Panc1 (cell line): ENCODE results near the gene FGF21. TPM values are rescaled to one million over a fixed set of nuclear protein-coding genes. Genes with fewer than 3 reads are reported as not detected.

Experiments used
- ATAC-seq: fragments of 200-7000 bp; cut with Tn5 transposase; 2 replicates; pipeline ENCODE4 v1.9.1; 2020; ENCODE audit warnings: mild to moderate bottlenecking, moderate library complexity
- BruUV-seq: library from RNA; stranded (reverse); fragments of 400-500 nt; replicated peaks from 2 replicates; lab custom pipeline; 2021; lab: Mats Ljungman, UMichigan
- CTCF ChIA-PET: fragments of 300-600 bp; sonication (Branson Sonifier 250); formaldehyde crosslinking; loops from one replicate; lab custom pipeline; 2022; ENCODE audit warnings: antibody characterized with exemption; lab: Charles Lee
- POLR2A ChIA-PET: fragments of 300-600 bp; sonication (Branson Sonifier 250); formaldehyde crosslinking; loops from one replicate; lab custom pipeline; 2022; ENCODE audit warnings: antibody characterized with exemption; lab: Charles Lee
- DNase-seq: peaks from one replicate; pipeline ENCODE4 v3.0.0-alpha.2; 2010; ENCODE audit warnings: low read depth, low spot score
- H3K27ac ChIP-seq: 2 replicates; pipeline ENCODE4 v1.5.1; 2011; ENCODE audit warnings: mild to moderate bottlenecking, low read length, inconsistent platforms
- H3K27me3 ChIP-seq: fragments of 200-500 bp; sonication (Bioruptor generic); 2 replicates; pipeline ENCODE4 v1.6.0; 2014; ENCODE audit warnings: low read length, inconsistent platforms; ENCODE audit not compliant: control insufficient read depth, insufficient read depth
- H3K36me3 ChIP-seq: fragments of 200-500 bp; sonication (Bioruptor generic); 2 replicates; pipeline ENCODE4 v1.5.1; 2014; ENCODE audit warnings: inconsistent platforms, mild to moderate bottlenecking, low read length, moderate library complexity; ENCODE audit not compliant: control insufficient read depth, insufficient read depth
- H3K4me1 ChIP-seq: 2 replicates; pipeline ENCODE4 v1.5.1; 2011; ENCODE audit warnings: inconsistent platforms, mild to moderate bottlenecking, low read length, moderate library complexity; ENCODE audit not compliant: control insufficient read depth, insufficient read depth
- H3K4me3 ChIP-seq, 2 experiments: 2 replicates each; pipeline ENCODE4 v1.5.1; 2011 to 2012; ENCODE audit warnings: low read depth in 2 of 2, low read length in 2 of 2, mild to moderate bottlenecking in 2 of 2, inconsistent platforms in 1 of 2, moderate library complexity in 1 of 2
- H3K9me3 ChIP-seq: fragments of 200-500 bp; sonication (Bioruptor generic); 2 replicates; pipeline ENCODE4 v1.5.1; 2014; ENCODE audit warnings: low read depth, mild to moderate bottlenecking, inconsistent platforms, low read length, moderate library complexity; ENCODE audit not compliant: control insufficient read depth, insufficient read depth
- POLR2AphosphoS5 ChIP-seq: IDR thresholded peaks from 2 replicates; pipeline ENCODE4 v1.6.1; 2012; ENCODE audit warnings: mild to moderate bottlenecking, low read depth, low read length, moderate library complexity
- REST ChIP-seq, 2 experiments: IDR thresholded peaks; 2 replicates each; pipeline ENCODE4 v1.6.1; 2011 to 2012; ENCODE audit warnings: low read depth in 2 of 2, control low read depth in 1 of 2, low read length in 1 of 2, mild to moderate bottlenecking in 1 of 2, moderate library complexity in 1 of 2; ENCODE audit not compliant: insufficient read depth in 1 of 2
- SIN3A ChIP-seq: IDR thresholded peaks from 2 replicates; pipeline ENCODE4 v1.6.1; 2012; ENCODE audit warnings: low read depth, mild to moderate bottlenecking, low read length, moderate library complexity, borderline replicate concordance; ENCODE audit not compliant: insufficient read depth
- TCF7L2 ChIP-seq: IDR thresholded peaks from 2 replicates; pipeline ENCODE4 v1.6.1; 2011; ENCODE audit warnings: mild to moderate bottlenecking, low read depth, low read length, inconsistent platforms
- in situ Hi-C: cut with HindIII; loops from 2 replicates; pipeline ENCODE4 v1.10.0; 2016; ENCODE audit warnings: low sequenced_read_pairs, low pct_unique_long_range_greater_than_20kb
- intact Hi-C: fragments of 100-400 bp; cut with micrococcal nuclease; formaldehyde crosslinking; loops from one replicate; pipeline ENCODE4 v1.10.0; 2022; ENCODE audit not compliant: unreplicated experiment
- total RNA-seq: library from RNA; stranded (reverse); gene quantifications from one replicate; pipeline ENCODE4 v1.2.1, GENCODE V29; 2021; ENCODE audit not compliant: unreplicated experiment
- TF ChIP-seq, protein P1 (sequence below): fragments of 450-650 bp; IDR thresholded peaks from 2 replicates; pipeline ENCODE4 v1.5.1; 2017; ENCODE audit warnings: mild to moderate bottlenecking

Gene FGF21
- total RNA-seq, 1 experiment from 2014 or later = not detected

DNA sequence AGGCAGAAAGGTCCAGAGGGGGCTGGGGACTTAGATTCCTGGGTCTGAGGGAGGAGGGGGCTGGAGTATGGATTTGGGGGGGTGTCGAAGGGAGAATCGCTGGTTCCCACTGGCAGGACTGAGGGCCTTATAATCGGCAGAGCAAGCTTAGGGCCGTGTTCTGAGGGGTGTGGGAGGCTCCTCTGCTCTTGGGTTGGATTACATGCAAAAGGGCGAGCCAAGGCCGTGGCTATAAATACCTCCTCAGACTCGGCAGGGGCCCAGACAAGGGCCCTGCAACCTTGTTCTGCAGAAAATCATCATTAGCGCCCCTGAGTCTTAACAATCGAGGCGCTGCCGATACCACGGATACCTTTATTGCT lies 35.1 kb upstream of the FGF21 start:
- POLR2A ChIA-PET = no interaction called here

GRCh38 chr19:48720613-48721296 lies 34.6 kb upstream of the FGF21 start:
- no TSS peak for BruUV-seq
- ChIA-PET POLR2A (no interaction called here), CTCF (no interaction called here)
- in situ Hi-C loops (no loop called here), intact Hi-C loops (no loop called here)
- peak overlapping the region; percentile 78 for H3K27ac ChIP-seq
- H3K9me3 ChIP-seq = no peaks in the 10 kb centered on the region
- no peaks in the 10 kb centered on the region for H3K27me3 ChIP-seq
- ATAC-seq (peak; percentile 90), DNase-seq (peak; percentile 87)
- peak overlapping the region; percentile 61 for H3K4me3 ChIP-seq
- TF ChIP-seq REST (IDR thresholded peaks at IDR 0.05; ENCODE audit: insufficient read depth in 1 of 2, low read depth in 2 of 2, low read length in 1 of 2) (no peak), POLR2AphosphoS5 (peak; percentile 38; the same call in 1 of the 2 replicates)
- no peaks in the 10 kb centered on the region for H3K36me3 ChIP-seq
- H3K4me1 ChIP-seq = no peaks in the 10 kb centered on the region; the same call in 1 of the 2 replicates

More for the DNA sequence above, 35.1 kb upstream of the FGF21 start:
- H3K4me3 ChIP-seq = peak overlapping the region; percentile 61
- CTCF ChIA-PET = no interaction called here
- H3K9me3 ChIP-seq = no peaks in the 10 kb centered on the region
- H3K27me3 ChIP-seq = no peaks in the 10 kb centered on the region
- ATAC-seq (peak; percentile 9), DNase-seq (no peak)
- H3K4me1 ChIP-seq = no peaks in the 10 kb centered on the region; the same call in 1 of the 2 replicates
- no TSS peak for BruUV-seq
- in situ Hi-C loops = no loop called here
- no peaks in the 10 kb centered on the region for H3K36me3 ChIP-seq
- TF ChIP-seq TCF7L2 = no peak
- TF ChIP-seq, protein P1, sequence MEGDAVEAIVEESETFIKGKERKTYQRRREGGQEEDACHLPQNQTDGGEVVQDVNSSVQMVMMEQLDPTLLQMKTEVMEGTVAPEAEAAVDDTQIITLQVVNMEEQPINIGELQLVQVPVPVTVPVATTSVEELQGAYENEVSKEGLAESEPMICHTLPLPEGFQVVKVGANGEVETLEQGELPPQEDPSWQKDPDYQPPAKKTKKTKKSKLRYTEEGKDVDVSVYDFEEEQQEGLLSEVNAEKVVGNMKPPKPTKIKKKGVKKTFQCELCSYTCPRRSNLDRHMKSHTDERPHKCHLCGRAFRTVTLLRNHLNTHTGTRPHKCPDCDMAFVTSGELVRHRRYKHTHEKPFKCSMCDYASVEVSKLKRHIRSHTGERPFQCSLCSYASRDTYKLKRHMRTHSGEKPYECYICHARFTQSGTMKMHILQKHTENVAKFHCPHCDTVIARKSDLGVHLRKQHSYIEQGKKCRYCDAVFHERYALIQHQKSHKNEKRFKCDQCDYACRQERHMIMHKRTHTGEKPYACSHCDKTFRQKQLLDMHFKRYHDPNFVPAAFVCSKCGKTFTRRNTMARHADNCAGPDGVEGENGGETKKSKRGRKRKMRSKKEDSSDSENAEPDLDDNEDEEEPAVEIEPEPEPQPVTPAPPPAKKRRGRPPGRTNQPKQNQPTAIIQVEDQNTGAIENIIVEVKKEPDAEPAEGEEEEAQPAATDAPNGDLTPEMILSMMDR = no peak
- no peak for TF ChIP-seq POLR2AphosphoS5
- no peak for TF ChIP-seq SIN3A
- no peak for TF ChIP-seq REST (IDR thresholded peaks at IDR 0.05; ENCODE audit: insufficient read depth in 1 of 2, low read depth in 2 of 2, low read length in 1 of 2)
- no peak overlapping the region for H3K27ac ChIP-seq
- intact Hi-C loops = no loop called here
